Measurements from ENCODE around the gene PTPN1. TPM values are rescaled to one million over a fixed set of nuclear protein-coding genes. Genes with fewer than 3 reads are reported as not detected.

The PTPN1 gene
- total and polyA plus RNA-seq, 10 of the 15 experiments (the other 5 are each of a cell fraction or from before 2014, with no cell fraction given), result 15.9 to 74.7 (median 43.9) TPM

GRCh38 chr20:50594591-50595432, 84.6 kb downstream of the PTPN1 start (continued):
- TF ChIP-seq, protein P1, sequence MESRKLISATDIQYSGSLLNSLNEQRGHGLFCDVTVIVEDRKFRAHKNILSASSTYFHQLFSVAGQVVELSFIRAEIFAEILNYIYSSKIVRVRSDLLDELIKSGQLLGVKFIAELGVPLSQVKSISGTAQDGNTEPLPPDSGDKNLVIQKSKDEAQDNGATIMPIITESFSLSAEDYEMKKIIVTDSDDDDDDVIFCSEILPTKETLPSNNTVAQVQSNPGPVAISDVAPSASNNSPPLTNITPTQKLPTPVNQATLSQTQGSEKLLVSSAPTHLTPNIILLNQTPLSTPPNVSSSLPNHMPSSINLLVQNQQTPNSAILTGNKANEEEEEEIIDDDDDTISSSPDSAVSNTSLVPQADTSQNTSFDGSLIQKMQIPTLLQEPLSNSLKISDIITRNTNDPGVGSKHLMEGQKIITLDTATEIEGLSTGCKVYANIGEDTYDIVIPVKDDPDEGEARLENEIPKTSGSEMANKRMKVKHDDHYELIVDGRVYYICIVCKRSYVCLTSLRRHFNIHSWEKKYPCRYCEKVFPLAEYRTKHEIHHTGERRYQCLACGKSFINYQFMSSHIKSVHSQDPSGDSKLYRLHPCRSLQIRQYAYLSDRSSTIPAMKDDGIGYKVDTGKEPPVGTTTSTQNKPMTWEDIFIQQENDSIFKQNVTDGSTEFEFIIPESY (IDR thresholded peaks at IDR 0.05), result no peak
- TF ChIP-seq, protein P2, sequence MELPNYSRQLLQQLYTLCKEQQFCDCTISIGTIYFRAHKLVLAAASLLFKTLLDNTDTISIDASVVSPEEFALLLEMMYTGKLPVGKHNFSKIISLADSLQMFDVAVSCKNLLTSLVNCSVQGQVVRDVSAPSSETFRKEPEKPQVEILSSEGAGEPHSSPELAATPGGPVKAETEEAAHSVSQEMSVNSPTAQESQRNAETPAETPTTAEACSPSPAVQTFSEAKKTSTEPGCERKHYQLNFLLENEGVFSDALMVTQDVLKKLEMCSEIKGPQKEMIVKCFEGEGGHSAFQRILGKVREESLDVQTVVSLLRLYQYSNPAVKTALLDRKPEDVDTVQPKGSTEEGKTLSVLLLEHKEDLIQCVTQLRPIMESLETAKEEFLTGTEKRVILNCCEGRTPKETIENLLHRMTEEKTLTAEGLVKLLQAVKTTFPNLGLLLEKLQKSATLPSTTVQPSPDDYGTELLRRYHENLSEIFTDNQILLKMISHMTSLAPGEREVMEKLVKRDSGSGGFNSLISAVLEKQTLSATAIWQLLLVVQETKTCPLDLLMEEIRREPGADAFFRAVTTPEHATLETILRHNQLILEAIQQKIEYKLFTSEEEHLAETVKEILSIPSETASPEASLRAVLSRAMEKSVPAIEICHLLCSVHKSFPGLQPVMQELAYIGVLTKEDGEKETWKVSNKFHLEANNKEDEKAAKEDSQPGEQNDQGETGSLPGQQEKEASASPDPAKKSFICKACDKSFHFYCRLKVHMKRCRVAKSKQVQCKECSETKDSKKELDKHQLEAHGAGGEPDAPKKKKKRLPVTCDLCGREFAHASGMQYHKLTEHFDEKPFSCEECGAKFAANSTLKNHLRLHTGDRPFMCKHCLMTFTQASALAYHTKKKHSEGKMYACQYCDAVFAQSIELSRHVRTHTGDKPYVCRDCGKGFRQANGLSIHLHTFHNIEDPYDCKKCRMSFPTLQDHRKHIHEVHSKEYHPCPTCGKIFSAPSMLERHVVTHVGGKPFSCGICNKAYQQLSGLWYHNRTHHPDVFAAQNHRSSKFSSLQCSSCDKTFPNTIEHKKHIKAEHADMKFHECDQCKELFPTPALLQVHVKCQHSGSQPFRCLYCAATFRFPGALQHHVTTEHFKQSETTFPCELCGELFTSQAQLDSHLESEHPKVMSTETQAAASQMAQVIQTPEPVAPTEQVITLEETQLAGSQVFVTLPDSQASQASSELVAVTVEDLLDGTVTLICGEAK (IDR thresholded peaks at IDR 0.05; ENCODE audit: borderline replicate concordance), result no peak
- TF ChIP-seq ZNF622 (IDR thresholded peaks at IDR 0.05) (no peak), NR2C1 (IDR thresholded peaks at IDR 0.05) (no peak), ATF2 (IDR thresholded peaks at IDR 0.05; ENCODE audit: low read length) (no peak), MAX (IDR thresholded peaks at IDR 0.05; ENCODE audit: low read depth, low read length) (no peak), POLR2A (IDR thresholded peaks at IDR 0.05; ENCODE audit: low read depth, low read length) (peak; percentile 69), SRF (IDR thresholded peaks at IDR 0.05; ENCODE audit: low read depth in 2 of 2, low read length in 2 of 2) (no peak), RCOR1 (conservative IDR thresholded peaks at IDR 0.05; ENCODE audit: low read depth, low read length) (no peak)
- TF ChIP-seq, protein P3, sequence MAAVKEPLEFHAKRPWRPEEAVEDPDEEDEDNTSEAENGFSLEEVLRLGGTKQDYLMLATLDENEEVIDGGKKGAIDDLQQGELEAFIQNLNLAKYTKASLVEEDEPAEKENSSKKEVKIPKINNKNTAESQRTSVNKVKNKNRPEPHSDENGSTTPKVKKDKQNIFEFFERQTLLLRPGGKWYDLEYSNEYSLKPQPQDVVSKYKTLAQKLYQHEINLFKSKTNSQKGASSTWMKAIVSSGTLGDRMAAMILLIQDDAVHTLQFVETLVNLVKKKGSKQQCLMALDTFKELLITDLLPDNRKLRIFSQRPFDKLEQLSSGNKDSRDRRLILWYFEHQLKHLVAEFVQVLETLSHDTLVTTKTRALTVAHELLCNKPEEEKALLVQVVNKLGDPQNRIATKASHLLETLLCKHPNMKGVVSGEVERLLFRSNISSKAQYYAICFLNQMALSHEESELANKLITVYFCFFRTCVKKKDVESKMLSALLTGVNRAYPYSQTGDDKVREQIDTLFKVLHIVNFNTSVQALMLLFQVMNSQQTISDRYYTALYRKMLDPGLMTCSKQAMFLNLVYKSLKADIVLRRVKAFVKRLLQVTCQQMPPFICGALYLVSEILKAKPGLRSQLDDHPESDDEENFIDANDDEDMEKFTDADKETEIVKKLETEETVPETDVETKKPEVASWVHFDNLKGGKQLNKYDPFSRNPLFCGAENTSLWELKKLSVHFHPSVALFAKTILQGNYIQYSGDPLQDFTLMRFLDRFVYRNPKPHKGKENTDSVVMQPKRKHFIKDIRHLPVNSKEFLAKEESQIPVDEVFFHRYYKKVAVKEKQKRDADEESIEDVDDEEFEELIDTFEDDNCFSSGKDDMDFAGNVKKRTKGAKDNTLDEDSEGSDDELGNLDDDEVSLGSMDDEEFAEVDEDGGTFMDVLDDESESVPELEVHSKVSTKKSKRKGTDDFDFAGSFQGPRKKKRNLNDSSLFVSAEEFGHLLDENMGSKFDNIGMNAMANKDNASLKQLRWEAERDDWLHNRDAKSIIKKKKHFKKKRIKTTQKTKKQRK (IDR thresholded peaks at IDR 0.05; ENCODE audit: low read depth, low read length), result no peak
- TF ChIP-seq, protein P4, sequence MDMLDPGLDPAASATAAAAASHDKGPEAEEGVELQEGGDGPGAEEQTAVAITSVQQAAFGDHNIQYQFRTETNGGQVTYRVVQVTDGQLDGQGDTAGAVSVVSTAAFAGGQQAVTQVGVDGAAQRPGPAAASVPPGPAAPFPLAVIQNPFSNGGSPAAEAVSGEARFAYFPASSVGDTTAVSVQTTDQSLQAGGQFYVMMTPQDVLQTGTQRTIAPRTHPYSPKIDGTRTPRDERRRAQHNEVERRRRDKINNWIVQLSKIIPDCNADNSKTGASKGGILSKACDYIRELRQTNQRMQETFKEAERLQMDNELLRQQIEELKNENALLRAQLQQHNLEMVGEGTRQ (IDR thresholded peaks at IDR 0.05; ENCODE audit: borderline replicate concordance, low read depth, low read length), result no peak
- TF ChIP-seq, protein P5, sequence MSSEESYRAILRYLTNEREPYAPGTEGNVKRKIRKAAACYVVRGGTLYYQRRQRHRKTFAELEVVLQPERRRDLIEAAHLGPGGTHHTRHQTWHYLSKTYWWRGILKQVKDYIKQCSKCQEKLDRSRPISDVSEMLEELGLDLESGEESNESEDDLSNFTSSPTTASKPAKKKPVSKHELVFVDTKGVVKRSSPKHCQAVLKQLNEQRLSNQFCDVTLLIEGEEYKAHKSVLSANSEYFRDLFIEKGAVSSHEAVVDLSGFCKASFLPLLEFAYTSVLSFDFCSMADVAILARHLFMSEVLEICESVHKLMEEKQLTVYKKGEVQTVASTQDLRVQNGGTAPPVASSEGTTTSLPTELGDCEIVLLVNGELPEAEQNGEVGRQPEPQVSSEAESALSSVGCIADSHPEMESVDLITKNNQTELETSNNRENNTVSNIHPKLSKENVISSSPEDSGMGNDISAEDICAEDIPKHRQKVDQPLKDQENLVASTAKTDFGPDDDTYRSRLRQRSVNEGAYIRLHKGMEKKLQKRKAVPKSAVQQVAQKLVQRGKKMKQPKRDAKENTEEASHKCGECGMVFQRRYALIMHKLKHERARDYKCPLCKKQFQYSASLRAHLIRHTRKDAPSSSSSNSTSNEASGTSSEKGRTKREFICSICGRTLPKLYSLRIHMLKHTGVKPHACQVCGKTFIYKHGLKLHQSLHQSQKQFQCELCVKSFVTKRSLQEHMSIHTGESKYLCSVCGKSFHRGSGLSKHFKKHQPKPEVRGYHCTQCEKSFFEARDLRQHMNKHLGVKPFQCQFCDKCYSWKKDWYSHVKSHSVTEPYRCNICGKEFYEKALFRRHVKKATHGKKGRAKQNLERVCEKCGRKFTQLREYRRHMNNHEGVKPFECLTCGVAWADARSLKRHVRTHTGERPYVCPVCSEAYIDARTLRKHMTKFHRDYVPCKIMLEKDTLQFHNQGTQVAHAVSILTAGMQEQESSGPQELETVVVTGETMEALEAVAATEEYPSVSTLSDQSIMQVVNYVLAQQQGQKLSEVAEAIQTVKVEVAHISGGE (CRISPR knock-in tag; IDR thresholded peaks at IDR 0.05), result no peak

Measured in GM12878 (cell line).